ENCODE results near the gene SNRPA. TPM values are rescaled to one million over a fixed set of nuclear protein-coding genes. Genes with fewer than 3 reads are reported as not detected.
A peak's percentile ranks its signal among the peaks of the same experiment; 100 is the strongest.
"Not testable (repeated sequence)": the region's sequence is repeated elsewhere in the genome, so short reads cannot be mapped to it uniquely, and the experiment has no call there.

Gene SNRPA
- total RNA-seq, 1 donor: 77.3 TPM

DNA sequence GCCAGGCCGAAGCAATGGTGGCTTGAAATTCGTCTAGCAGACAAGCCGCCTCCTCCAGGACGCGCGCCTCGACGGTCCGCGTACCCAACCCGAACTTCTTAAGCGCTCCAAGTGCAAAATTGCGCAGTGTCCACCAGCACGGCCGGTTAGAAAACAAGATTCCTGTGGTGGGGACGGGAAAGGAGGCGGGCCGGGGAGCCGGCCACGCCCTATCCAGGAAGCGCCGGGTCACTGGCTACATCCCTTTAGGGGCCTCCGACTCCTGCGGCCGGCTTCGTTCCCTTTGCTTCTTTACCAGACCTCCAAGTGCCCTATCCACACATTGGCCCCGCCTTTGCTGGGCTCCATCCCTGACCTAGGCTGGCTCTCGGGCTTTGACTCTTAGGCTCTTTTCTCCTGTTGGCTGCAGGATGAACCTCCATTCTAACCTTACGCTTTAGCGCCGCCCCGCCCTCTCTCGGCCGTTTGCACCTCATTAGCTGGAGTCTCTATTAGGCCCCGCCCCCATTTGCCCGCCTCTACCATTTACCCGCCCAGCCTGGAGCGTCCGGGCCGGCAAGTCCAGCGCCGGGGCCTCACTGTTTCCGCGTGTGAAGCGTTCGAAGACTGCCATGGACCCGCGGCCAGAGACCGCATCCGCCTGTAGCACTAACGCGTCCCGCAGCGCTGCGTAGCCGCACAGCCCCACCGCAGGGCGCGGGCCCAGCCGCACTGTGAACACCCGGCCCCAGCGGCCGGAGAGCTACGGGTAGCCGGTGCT is 59.8 kb downstream of the SNRPA start:
- DNase-seq (ENCODE audit: low read depth in 2 of 3, low spot score in 2 of 3): peak in 1 of 3 donors; percentile 24

DNA sequence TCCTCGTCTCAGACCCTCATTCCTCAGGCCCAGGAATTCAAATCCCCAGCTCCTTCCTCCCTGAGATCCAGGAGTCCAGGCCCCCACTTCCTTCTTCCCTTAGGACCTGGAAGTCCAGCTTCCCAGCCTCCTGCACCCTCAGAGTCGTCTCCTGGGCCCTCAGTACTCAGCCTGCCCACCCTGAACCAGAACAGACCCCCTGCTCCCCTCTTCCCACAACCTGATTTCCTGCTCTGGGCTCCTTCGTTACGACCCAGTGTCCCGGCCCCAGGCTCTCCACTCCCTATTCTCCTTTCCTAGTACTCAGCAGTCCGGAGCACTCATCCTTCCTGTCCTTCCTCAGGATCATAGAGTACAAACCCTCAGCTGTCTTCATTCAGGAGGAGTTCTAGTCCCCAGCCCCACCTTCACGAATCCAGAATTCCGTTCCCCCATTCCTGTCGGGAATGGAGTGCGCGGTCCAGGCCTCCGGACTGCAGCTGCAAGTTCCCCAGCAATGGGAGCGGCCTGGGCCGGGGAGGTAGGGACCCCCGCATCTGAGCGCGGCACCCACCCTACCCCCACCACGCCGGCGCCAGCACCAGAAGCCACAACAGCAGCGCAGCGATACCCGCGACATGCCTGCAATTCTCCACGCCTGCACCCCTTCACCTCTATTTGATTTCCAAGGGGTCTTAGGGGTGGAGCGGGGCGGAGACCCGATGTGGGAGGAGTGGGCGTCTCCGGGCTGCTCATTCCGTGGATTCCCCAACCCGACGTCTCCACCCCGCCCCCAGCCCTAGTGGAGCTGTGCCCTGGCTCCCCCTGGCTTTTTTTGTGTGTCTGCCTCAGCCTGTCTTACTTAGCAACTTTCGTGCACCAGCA is 60.7 kb downstream of the SNRPA start:
- DNase-seq (ENCODE audit: low read depth in 2 of 3, low spot score in 2 of 3): peak in 2 of 3 donors; percentile 45 to 55

DNA sequence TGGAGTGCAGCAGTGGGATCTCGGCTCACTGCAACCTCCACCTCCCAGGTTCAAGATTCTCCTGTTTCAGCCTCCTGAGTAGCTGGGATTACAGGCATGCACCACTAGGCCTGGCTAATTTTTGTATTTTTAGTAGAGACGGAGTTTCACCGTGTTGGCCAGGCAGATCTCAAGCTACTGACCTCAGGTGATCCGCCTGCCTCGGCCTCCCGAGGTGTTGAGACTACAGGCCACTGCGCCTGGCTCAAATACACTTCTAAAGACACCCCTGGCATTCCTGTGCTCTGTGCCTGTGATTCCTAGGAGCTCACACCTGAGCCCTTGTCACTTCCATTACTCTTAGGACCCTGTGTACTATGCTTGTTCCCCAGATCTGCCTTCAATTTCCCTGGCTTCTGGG is 61.6 kb downstream of the SNRPA start:
- not testable (repeated sequence) for DNase-seq (ENCODE audit: low read depth in 2 of 3, low spot score in 2 of 3)

DNA sequence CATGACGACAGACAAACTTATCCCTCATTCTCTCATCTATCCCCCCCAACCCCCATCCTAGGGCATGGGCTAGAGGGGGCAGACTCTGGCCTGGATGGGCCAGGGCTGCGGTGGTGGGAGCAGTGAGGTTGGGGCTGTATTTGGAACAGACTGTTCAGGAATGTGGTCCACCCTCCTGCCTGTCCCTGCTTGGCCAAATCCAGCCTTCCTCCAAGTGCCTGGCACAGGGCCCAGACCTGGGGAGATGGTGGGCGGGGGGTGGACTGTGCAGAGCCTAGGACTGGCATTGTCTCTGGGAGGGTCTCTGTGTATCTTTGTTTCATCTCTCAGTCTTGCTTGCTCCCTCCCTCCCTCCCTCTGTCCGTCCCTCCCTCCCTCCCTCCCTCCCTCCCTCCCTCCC is 62.2 kb downstream of the SNRPA start:
- DNase-seq (ENCODE audit: low read depth in 2 of 3, low spot score in 2 of 3): no peak

Small RNA genes lying within 50 kb of the gene (small RNA-seq; reads per million reads assigned to genes)
- gene RNU6-195P: not detected

Other genes starting within 250 kb of the SNRPA start
- gene SHKBP1, start 174.3 kb upstream of the SNRPA start, total RNA-seq: 91.3 TPM
- gene LTBP4, start 149.8 kb upstream of the SNRPA start, total RNA-seq: 103 TPM
- gene NUMBL, start 60.6 kb upstream of the SNRPA start, total RNA-seq: 18.3 TPM
- gene COQ8B, start 34.3 kb upstream of the SNRPA start, total RNA-seq: 73.8 TPM
- 9.2 TPM for gene ITPKC, start 34.1 kb upstream of the SNRPA start, total RNA-seq
- gene ACTMAP, start 726 bp upstream of the SNRPA start, total RNA-seq: 3.8 TPM
- gene MIA, start 24.3 kb downstream of the SNRPA start, total RNA-seq: not detected
- 28.8 TPM for gene RAB4B, start 27.0 kb downstream of the SNRPA start, total RNA-seq
- 146 TPM for gene EGLN2, start 48.0 kb downstream of the SNRPA start, total RNA-seq
- not detected for gene CYP2A6, start 99.2 kb downstream of the SNRPA start, total RNA-seq
- gene CYP2A7, start 131.0 kb downstream of the SNRPA start, total RNA-seq: not detected
- not detected for gene CYP2B6, start 240.1 kb downstream of the SNRPA start, total RNA-seq